Measurements from ENCODE around the gene PLA2G4F.
"Not testable (repeated sequence)": the region's sequence is repeated elsewhere in the genome, so short reads cannot be mapped to it uniquely, and the experiment has no call there.

PLA2G4F gene

GRCh38 chr15:42092398-42093318 lies 63.8 kb downstream of the PLA2G4F start:
- DNase-seq, result no peak

GRCh38 chr15:42091753-42092397 lies 64.6 kb downstream of the PLA2G4F start:
- not testable (repeated sequence) for DNase-seq

- no peak for DNase-seq
Observed at GRCh38 chr15:42090781-42091180, 65.7 kb downstream of the PLA2G4F start.

GRCh38 chr15:42090370-42090769 lies 66.1 kb downstream of the PLA2G4F start:
- DNase-seq, result no peak

GRCh38 chr15:42089942-42090341 lies 66.5 kb downstream of the PLA2G4F start:
- DNase-seq, result no peak
